Measurements from ENCODE around the gene ZNF804B. TPM values are rescaled to one million over a fixed set of nuclear protein-coding genes. Genes with fewer than 3 reads are reported as not detected.

ZNF804B gene
- total RNA-seq, 6 donors from 2014 or later, result not detected

GRCh38 chr7:89085580-89085979 lies 326.1 kb downstream of the ZNF804B start:
- DNase-seq, result no peak
- TF ChIP-seq, protein P1, sequence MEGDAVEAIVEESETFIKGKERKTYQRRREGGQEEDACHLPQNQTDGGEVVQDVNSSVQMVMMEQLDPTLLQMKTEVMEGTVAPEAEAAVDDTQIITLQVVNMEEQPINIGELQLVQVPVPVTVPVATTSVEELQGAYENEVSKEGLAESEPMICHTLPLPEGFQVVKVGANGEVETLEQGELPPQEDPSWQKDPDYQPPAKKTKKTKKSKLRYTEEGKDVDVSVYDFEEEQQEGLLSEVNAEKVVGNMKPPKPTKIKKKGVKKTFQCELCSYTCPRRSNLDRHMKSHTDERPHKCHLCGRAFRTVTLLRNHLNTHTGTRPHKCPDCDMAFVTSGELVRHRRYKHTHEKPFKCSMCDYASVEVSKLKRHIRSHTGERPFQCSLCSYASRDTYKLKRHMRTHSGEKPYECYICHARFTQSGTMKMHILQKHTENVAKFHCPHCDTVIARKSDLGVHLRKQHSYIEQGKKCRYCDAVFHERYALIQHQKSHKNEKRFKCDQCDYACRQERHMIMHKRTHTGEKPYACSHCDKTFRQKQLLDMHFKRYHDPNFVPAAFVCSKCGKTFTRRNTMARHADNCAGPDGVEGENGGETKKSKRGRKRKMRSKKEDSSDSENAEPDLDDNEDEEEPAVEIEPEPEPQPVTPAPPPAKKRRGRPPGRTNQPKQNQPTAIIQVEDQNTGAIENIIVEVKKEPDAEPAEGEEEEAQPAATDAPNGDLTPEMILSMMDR (IDR thresholded peaks at IDR 0.05), result no peak
- TF ChIP-seq POLR2AphosphoS5 (IDR thresholded peaks at IDR 0.05), result no peak
- no peak for TF ChIP-seq POLR2A (IDR thresholded peaks at IDR 0.05)
- TF ChIP-seq EP300 (IDR thresholded peaks at IDR 0.05), result no peak

DNA sequence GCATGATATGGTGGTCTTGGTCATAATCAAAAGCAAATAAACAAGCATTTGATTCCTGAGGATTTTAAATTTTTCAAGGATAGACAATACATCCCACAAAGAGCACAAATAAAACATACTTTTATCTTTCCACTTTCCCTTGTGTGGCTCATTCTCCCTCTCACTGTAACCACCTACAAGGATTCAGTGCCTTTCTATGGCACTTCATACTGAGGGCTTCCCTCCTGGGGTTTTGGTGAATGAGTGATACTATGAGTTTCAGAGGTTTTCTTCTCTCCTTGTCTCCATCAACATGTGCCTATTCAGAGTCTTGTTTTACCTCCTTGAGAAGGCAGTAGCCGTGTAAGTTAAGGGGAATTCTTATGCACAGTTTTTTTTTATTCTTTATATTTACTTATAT lies 332.1 kb downstream of the ZNF804B start:
- Histone ChIP-seq H3K4me3 (no peak overlapping the region), H3K27ac (no peak overlapping the region), H3K36me3 (no peaks in the 10 kb centered on the region), H3K9me3 (no peaks in the 10 kb centered on the region), H3K27me3 (no peaks in the 10 kb centered on the region), H3K4me1 (no peaks in the 10 kb centered on the region)
- DNase-seq, result no peak
- WGBS, 2 donors, result 72 to 80% methylated on average over 1 of the region's 1 CpG
- TF ChIP-seq POLR2AphosphoS5 (IDR thresholded peaks at IDR 0.05) (no peak), EP300 (IDR thresholded peaks at IDR 0.05) (no peak), POLR2A (IDR thresholded peaks at IDR 0.05) (no peak)
- TF ChIP-seq, protein P1 (IDR thresholded peaks at IDR 0.05), result no peak
- ATAC-seq (ENCODE audit: low FRiP score in 2 of 2), result no peak

More at GRCh38 chr7:89085580-89085979, 326.1 kb downstream of the ZNF804B start:
- Histone ChIP-seq H3K4me1 (no peaks in the 10 kb centered on the region), H3K27me3 (no peaks in the 10 kb centered on the region), H3K36me3 (no peaks in the 10 kb centered on the region), H3K27ac (no peak overlapping the region), H3K9me3 (no peaks in the 10 kb centered on the region), H3K4me3 (no peak overlapping the region)
- ATAC-seq (ENCODE audit: low FRiP score in 2 of 2), result no peak
- 86 to 88% methylated on average over 2 of the region's 2 CpGs for WGBS, 2 donors

GRCh38 chr7:89094269-89094668 lies 334.8 kb downstream of the ZNF804B start:
- Histone ChIP-seq H3K9me3 (no peaks in the 10 kb centered on the region), H3K27ac (no peak overlapping the region), H3K36me3 (no peaks in the 10 kb centered on the region), H3K4me3 (no peak overlapping the region), H3K27me3 (no peaks in the 10 kb centered on the region), H3K4me1 (no peaks in the 10 kb centered on the region)
- DNase-seq (no peak), ATAC-seq (ENCODE audit: low FRiP score in 2 of 2) (no peak)
- TF ChIP-seq POLR2A (IDR thresholded peaks at IDR 0.05), result no peak
- no peak for TF ChIP-seq POLR2AphosphoS5 (IDR thresholded peaks at IDR 0.05)
- TF ChIP-seq EP300 (IDR thresholded peaks at IDR 0.05), result no peak
- TF ChIP-seq, protein P1 (IDR thresholded peaks at IDR 0.05), result no peak
- WGBS, 2 donors, result 84 to 89% methylated on average over 3 of the region's 3 CpGs

DNA sequence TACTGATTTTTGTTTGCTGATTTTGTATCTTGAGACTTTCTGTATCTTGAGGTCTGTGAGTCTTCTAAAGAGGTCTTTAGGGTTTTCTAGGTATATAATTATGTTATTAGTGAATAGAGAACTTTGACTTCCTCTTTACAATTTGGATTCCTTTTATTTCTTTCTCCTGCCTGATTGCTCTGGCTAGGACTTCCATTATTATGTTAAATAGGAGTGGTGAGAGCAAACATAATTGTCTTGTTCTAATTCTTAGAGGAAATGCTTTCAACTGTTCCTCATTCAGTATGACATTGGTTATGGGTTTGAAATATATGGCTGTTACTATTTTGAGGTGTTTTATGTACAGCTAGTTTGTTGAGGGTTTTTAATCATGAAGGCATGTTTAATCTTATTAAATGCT lies 344.1 kb downstream of the ZNF804B start:
- no peaks in the 10 kb centered on the region for H3K36me3 ChIP-seq
- H3K27me3 ChIP-seq, result no peaks in the 10 kb centered on the region
- ATAC-seq (ENCODE audit: low FRiP score in 2 of 2), result no peak
- TF ChIP-seq EP300 (IDR thresholded peaks at IDR 0.05) (no peak), POLR2AphosphoS5 (IDR thresholded peaks at IDR 0.05) (no peak), POLR2A (IDR thresholded peaks at IDR 0.05) (no peak)
- TF ChIP-seq, protein P1 (IDR thresholded peaks at IDR 0.05), result no peak
- DNase-seq, result no peak
- no peak overlapping the region for H3K27ac ChIP-seq
- no peak overlapping the region for H3K4me3 ChIP-seq
- no peaks in the 10 kb centered on the region for H3K9me3 ChIP-seq
- H3K4me1 ChIP-seq, result no peaks in the 10 kb centered on the region
